HepG2 (cell line): ENCODE data around the gene PUM1. TPM values are rescaled to one million over a fixed set of nuclear protein-coding genes. Genes with fewer than 3 reads are reported as not detected.

ENCODE experiments used
- ATAC-seq: fragments of 200-7000 bp; cut with Tn5 transposase; 3 replicates; pipeline ENCODE4 v1.9.1; 2020; ENCODE audit warnings: mild to moderate bottlenecking, moderate library complexity
- BruUV-seq: library from RNA; stranded (reverse); fragments of 400-500 nt; replicated peaks from 2 replicates; lab custom pipeline; 2021; lab: Mats Ljungman, UMichigan
- CTCF ChIA-PET: fragments of 300-600 bp; formaldehyde crosslinking; extraction: SDS; loops from one replicate; lab custom pipeline; 2021; ENCODE audit warnings: low total read pairs, inconsistent platforms, low intra/inter-chr PET ratio; lab: Yijun Ruan, JAX
- POLR2A ChIA-PET: fragments of 350-600 bp; sonication (Branson Sonifier 250); formaldehyde crosslinking; loops from one replicate; lab custom pipeline; 2020; ENCODE audit warnings: antibody characterized with exemption, inconsistent platforms; lab: Yijun Ruan, JAX
- DNase-seq: peaks from one replicate; pipeline ENCODE4 v3.0.0-alpha.2; 2015; ENCODE audit warnings: low spot score
- FAIRE-seq: peaks from 3 replicates; lab custom pipeline; 2011; peaks lifted over from hg19 to GRCh38; lab: Jason Lieb, UNC
- H2AFZ ChIP-seq: one replicate; pipeline ENCODE4 v1.6.1; 2011; ENCODE audit warnings: low read length, inconsistent platforms
- H3K27ac ChIP-seq: fragments of 300-600 bp; 3 replicates; pipeline ENCODE4 v1.8.0; 2011; ENCODE audit warnings: mixed run types, mild to moderate bottlenecking, mixed read lengths, low read length, inconsistent platforms; ENCODE audit not compliant: insufficient read depth; ENCODE audit errors: extremely low read length
- H3K27me3 ChIP-seq, 2 experiments: fragments of 200-600 bp in 1 of 2; 2 replicates in 1 of 2; 3 replicates in 1 of 2; pipeline versions ENCODE4 v1.6.0 to v1.8.0; 2011; ENCODE audit warnings: low read length in 2 of 2, mild to moderate bottlenecking in 2 of 2, moderate library complexity in 2 of 2, inconsistent platforms in 1 of 2; ENCODE audit not compliant: insufficient read depth in 2 of 2, control insufficient read depth in 1 of 2
- H3K36me3 ChIP-seq, 2 experiments: fragments of 200-600 bp in 1 of 2; replicated peaks in 1 of 2; 2 replicates in 1 of 2; 3 replicates in 1 of 2; pipeline versions ENCODE4 v1.5.1 to v1.8.0; 2011; ENCODE audit warnings: low read length in 2 of 2, inconsistent platforms in 1 of 2; ENCODE audit not compliant: insufficient read depth in 2 of 2, control insufficient read depth in 1 of 2
- H3K4me1 ChIP-seq: 2 replicates; pipeline ENCODE4 v1.5.1; 2012; ENCODE audit warnings: low read length, inconsistent platforms; ENCODE audit not compliant: insufficient read depth
- H3K4me2 ChIP-seq: 2 replicates; pipeline ENCODE4 v1.6.0; 2011; ENCODE audit warnings: low read depth, low read length, inconsistent platforms
- H3K4me3 ChIP-seq, 3 experiments: fragments of 200-600 bp in 1 of 3; sonication (generic), shearing (Covaris generic) in 1 of 3; replicated peaks in 1 of 3; 2 replicates each; pipeline ENCODE4 v1.5.1; 2011 to 2016; ENCODE audit warnings: low read length in 3 of 3, inconsistent platforms in 2 of 3, low read depth in 2 of 3, mild to moderate bottlenecking in 2 of 3, control low read depth in 1 of 3, mixed read lengths in 1 of 3; ENCODE audit not compliant: insufficient read depth in 1 of 3
- H3K79me2 ChIP-seq: one replicate; pipeline ENCODE4 v1.6.1; 2011; ENCODE audit warnings: low read length, inconsistent platforms; ENCODE audit not compliant: insufficient read depth
- H3K9ac ChIP-seq: 2 replicates; pipeline ENCODE4 v1.6.0; 2011; ENCODE audit warnings: mild to moderate bottlenecking, low read depth, low read length, inconsistent platforms; ENCODE audit not compliant: insufficient read depth
- H3K9me3 ChIP-seq: 2 replicates; pipeline ENCODE4 v1.5.1; 2012; ENCODE audit warnings: mild to moderate bottlenecking, low read length
- H4K20me1 ChIP-seq: 2 replicates; pipeline ENCODE4 v1.6.0; 2011; ENCODE audit warnings: inconsistent platforms, mild to moderate bottlenecking, low read length, moderate library complexity; ENCODE audit not compliant: insufficient read depth
- CREM ChIP-seq, 2 experiments: sonication (generic) in 1 of 2; formaldehyde crosslinking in 1 of 2; IDR thresholded peaks; 2 replicates each; pipeline versions ENCODE4 v1.4.0 to v1.6.1; 2016 to 2020; ENCODE audit warnings: antibody characterized with exemption in 1 of 2, mild to moderate bottlenecking in 1 of 2, missing genetic modification reagents in 1 of 2
- JDP2 ChIP-seq: sonication (generic); formaldehyde crosslinking; IDR thresholded peaks from 2 replicates; pipeline ENCODE4 v1.8.1; 2022; ENCODE audit warnings: missing genetic modification reagents, borderline replicate concordance
- NBN ChIP-seq: fragments of 450-650 bp; conservative IDR thresholded peaks from 2 replicates; pipeline ENCODE4 v1.6.1; 2017
- REPIN1 ChIP-seq: sonication (generic); formaldehyde crosslinking; IDR thresholded peaks from 2 replicates; pipeline ENCODE4 v1.8.0; 2022; ENCODE audit warnings: missing genetic modification reagents, low read depth, mild to moderate bottlenecking, borderline replicate concordance
- RXRA ChIP-seq: sonication (generic); formaldehyde crosslinking; IDR thresholded peaks from 2 replicates; pipeline ENCODE4 v1.5.1; 2020; ENCODE audit warnings: missing genetic modification reagents
- TCF7 ChIP-seq: sonication (generic); IDR thresholded peaks from 2 replicates; pipeline ENCODE4 v1.6.1; 2016; ENCODE audit warnings: antibody characterized with exemption, low read depth
- TCF7L2 ChIP-seq: IDR thresholded peaks from 2 replicates; pipeline ENCODE4 v1.6.1; 2011; ENCODE audit warnings: mild to moderate bottlenecking, low read depth, low read length, moderate library complexity
- ZNF382 ChIP-seq: sonication (generic); formaldehyde crosslinking; IDR thresholded peaks from 2 replicates; pipeline ENCODE4 v1.5.0; 2020; ENCODE audit warnings: missing genetic modification reagents, mild to moderate bottlenecking, borderline replicate concordance
- ZNF563 ChIP-seq: sonication (generic); formaldehyde crosslinking; IDR thresholded peaks from 2 replicates; pipeline ENCODE4 v1.8.0; 2022; ENCODE audit warnings: mild to moderate bottlenecking, moderate library complexity, missing genetic modification reagents
- ZNF746 ChIP-seq: sonication (generic); formaldehyde crosslinking; IDR thresholded peaks from 2 replicates; pipeline ENCODE4 v1.8.0; 2022; ENCODE audit warnings: mild to moderate bottlenecking, missing genetic modification reagents
- ZSCAN21 ChIP-seq: sonication (generic); formaldehyde crosslinking; IDR thresholded peaks from 2 replicates; pipeline ENCODE4 v1.8.0; 2022; ENCODE audit warnings: mild to moderate bottlenecking, missing genetic modification reagents, moderate library complexity, borderline replicate concordance
- WGBS: methylation state at CpG from one replicate; pipeline ENCODE4 v1.1.6; 2017; ENCODE audit warnings: low lambda C conversion rate; 5-methylcytosine and 5-hydroxymethylcytosine counted together
- in situ Hi-C: cut with HindIII; loops from 2 replicates; pipeline ENCODE4 v1.10.0; 2017; ENCODE audit warnings: low pct_unique_long_range_greater_than_20kb; ENCODE audit not compliant: extremely low pct_ligation_motif_present
- intact Hi-C: fragments of 100-400 bp; cut with micrococcal nuclease; formaldehyde crosslinking; loops from one replicate; pipeline ENCODE4 v1.10.0; 2022; ENCODE audit not compliant: unreplicated experiment
- polyA plus RNA-seq, 8 experiments: library from polyadenylated mRNA; depleted of rRNA in 3 of 8; stranded (reverse) in 7 of 8; unstranded in 1 of 8; fragments of >200 nt; fragmentation: Illumina TruSeq in 4 of 8; extraction: Trizol in 4 of 8; gene quantifications; 2 replicates each; pipeline versions ENCODE4 v1.2.1 to v1.2.3, GENCODE V29; 2011 to 2016; ENCODE audit warnings: low read depth in 4 of 8, missing spikeins in 1 of 8, mixed read lengths in 1 of 8; ENCODE audit not compliant: insufficient read depth in 1 of 8
- total RNA-seq, 5 experiments: library from RNA; depleted of rRNA; stranded (reverse); fragments of >200 nt; fragmentation: Illumina TruSeq; extraction: Trizol; gene quantifications; 2 replicates each; pipeline ENCODE4 v1.2.3, GENCODE V29; 2016; ENCODE audit warnings: low read depth in 1 of 5
- TF ChIP-seq, protein P1 (sequence below): sonication (generic); formaldehyde crosslinking; IDR thresholded peaks from 2 replicates; pipeline ENCODE4 v1.5.0; 2020; ENCODE audit warnings: mild to moderate bottlenecking, missing genetic modification reagents, moderate library complexity
- TF ChIP-seq, protein P2 (sequence below): IDR thresholded peaks from 2 replicates; pipeline ENCODE4 v1.6.1; 2016; ENCODE audit warnings: mild to moderate bottlenecking, missing biosample characterization, missing genetic modification reagents

The PUM1 gene
- total and polyA plus RNA-seq, 2 of the 13 experiments (the other 11 are each of a cell fraction or from before 2014, with no cell fraction given), result 64.7 to 91.0 TPM

DNA sequence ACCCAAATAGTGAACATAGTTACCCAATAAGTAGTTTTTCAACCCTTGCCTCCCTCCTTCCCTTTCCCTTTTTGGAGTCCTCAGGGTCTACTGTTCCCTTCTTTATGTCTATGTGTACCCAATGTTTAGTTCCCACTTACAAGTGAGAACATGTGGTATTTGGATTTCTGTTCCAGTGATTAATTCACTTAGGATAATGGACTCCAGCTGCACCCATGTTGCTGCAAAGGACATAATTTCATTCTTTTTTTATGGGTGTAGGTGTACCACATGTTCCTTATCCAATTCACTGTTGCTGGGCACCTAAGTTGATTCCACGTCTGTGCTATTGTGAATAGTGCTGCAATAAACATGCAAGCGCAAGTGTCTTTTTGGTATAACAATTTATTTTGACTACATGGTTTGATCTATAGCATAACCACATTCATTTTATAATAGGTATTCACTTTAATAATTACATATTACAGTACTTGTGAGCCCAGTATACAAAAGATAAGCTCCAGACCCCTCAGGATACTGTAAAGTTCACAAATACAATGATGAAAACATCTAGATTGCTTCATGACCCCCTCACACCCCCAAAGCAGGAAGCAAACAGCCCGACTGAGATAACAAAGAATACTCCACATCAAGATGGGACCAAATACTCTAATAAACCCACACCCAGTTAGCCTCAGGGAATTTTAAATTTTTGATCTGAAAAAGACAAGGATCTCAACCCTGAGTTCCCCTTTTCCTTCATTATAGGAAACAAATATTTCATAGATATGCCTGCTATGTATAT, 45.3 kb downstream of the PUM1 start:
- ATAC-seq (no peak), FAIRE-seq (no peak), DNase-seq (no peak)
- H2AFZ ChIP-seq, result no peak overlapping the region
- TF ChIP-seq JDP2 (no peak), ZNF563 (CRISPR knock-in tag) (no peak), TCF7 (no peak)
- TF ChIP-seq, protein P1, sequence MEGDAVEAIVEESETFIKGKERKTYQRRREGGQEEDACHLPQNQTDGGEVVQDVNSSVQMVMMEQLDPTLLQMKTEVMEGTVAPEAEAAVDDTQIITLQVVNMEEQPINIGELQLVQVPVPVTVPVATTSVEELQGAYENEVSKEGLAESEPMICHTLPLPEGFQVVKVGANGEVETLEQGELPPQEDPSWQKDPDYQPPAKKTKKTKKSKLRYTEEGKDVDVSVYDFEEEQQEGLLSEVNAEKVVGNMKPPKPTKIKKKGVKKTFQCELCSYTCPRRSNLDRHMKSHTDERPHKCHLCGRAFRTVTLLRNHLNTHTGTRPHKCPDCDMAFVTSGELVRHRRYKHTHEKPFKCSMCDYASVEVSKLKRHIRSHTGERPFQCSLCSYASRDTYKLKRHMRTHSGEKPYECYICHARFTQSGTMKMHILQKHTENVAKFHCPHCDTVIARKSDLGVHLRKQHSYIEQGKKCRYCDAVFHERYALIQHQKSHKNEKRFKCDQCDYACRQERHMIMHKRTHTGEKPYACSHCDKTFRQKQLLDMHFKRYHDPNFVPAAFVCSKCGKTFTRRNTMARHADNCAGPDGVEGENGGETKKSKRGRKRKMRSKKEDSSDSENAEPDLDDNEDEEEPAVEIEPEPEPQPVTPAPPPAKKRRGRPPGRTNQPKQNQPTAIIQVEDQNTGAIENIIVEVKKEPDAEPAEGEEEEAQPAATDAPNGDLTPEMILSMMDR (CRISPR knock-in tag), result no peak
- H3K79me2 ChIP-seq, result peaks cover 94% of the 10 kb centered on the region
- POLR2A ChIA-PET, result no interaction called here
- in situ Hi-C loops, result no loop called here
- no peaks in the 10 kb centered on the region for H3K9me3 ChIP-seq
- no peak overlapping the region for H3K4me3 ChIP-seq
- 85% methylated on average over 3 of the region's 3 CpGs for WGBS
- no peak overlapping the region for H3K4me2 ChIP-seq
- H4K20me1 ChIP-seq, result peaks cover 93% of the 10 kb centered on the region
- CTCF ChIA-PET, result no interaction called here
- H3K27me3 ChIP-seq, result no peaks in the 10 kb centered on the region
- intact Hi-C loops, result no loop called here
- H3K36me3 ChIP-seq, result peaks cover 10 to 31% of the 10 kb centered on the region in 2 experiments
- no peak overlapping the region for H3K27ac ChIP-seq
- no peak overlapping the region for H3K9ac ChIP-seq
- TSS peak; percentile 2 for BruUV-seq
- H3K4me1 ChIP-seq, result peaks cover 41% of the 10 kb centered on the region

DNA sequence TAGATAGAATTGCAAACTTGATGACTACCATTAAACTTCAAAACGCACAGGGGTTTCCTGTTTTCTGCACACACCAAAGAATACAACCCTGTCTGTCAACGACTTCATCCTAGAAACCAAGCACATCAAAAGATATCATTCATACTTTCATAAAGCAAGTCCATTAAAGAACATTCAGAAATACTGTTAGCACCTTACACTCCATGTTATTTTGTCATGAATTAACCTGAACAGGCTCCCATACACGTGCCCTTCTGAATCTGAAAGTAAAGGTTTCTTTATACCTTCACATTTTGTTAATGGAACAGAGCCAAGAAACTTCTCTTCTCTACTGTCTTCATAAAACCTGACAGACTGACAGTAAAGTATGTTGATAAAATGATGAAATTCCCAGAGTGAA, 46.1 kb downstream of the PUM1 start:
- CTCF ChIA-PET, result no interaction called here
- H3K36me3 ChIP-seq, result peaks cover 10 to 31% of the 10 kb centered on the region in 2 experiments
- no peak overlapping the region for H3K4me3 ChIP-seq
- peaks cover 33% of the 10 kb centered on the region for H3K4me1 ChIP-seq
- no peaks in the 10 kb centered on the region for H3K27me3 ChIP-seq
- H3K79me2 ChIP-seq, result peaks cover 93% of the 10 kb centered on the region
- POLR2A ChIA-PET, result no interaction called here
- 97% methylated on average over 3 of the region's 3 CpGs for WGBS
- no peaks in the 10 kb centered on the region for H3K9me3 ChIP-seq
- TF ChIP-seq REPIN1 (CRISPR knock-in tag), result no peak
- TF ChIP-seq ZNF746, result no peak
- no peak for TF ChIP-seq TCF7L2
- no peak for TF ChIP-seq ZSCAN21
- TF ChIP-seq CREM (IDR thresholded peaks at IDR 0.05), result no peak
- no peak for TF ChIP-seq CREM (CRISPR knock-in tag; IDR thresholded peaks at IDR 0.05)
- no peak for TF ChIP-seq ZNF382 (CRISPR knock-in tag)
- no peak for TF ChIP-seq RXRA
- TF ChIP-seq NBN, result no peak
- TF ChIP-seq, protein P2, sequence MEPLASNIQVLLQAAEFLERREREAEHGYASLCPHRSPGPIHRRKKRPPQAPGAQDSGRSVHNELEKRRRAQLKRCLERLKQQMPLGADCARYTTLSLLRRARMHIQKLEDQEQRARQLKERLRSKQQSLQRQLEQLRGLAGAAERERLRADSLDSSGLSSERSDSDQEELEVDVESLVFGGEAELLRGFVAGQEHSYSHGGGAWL, result no peak
- FAIRE-seq (no peak), ATAC-seq (no peak), DNase-seq (no peak)
- no peak overlapping the region for H3K4me2 ChIP-seq
- no peak overlapping the region for H3K27ac ChIP-seq
- BruUV-seq, result no TSS peak
- H3K9ac ChIP-seq, result no peak overlapping the region
- H2AFZ ChIP-seq, result no peak overlapping the region
- in situ Hi-C loops (no loop called here), intact Hi-C loops (no loop called here)
- peaks cover 93% of the 10 kb centered on the region for H4K20me1 ChIP-seq
